GM18867 (cell line): ENCODE results near the gene IGF2BP2.
"Not testable (repeated sequence)": the region's sequence is repeated elsewhere in the genome, so short reads cannot be mapped to it uniquely, and the experiment has no call there.

ENCODE experiments used
- ATAC-seq: cut with Tn5 transposase; IDR thresholded peaks from one replicate; pipeline ENCODE4 v1.9.1; 2021; ENCODE audit warnings: mild to moderate bottlenecking, moderate library complexity; ENCODE audit not compliant: unreplicated experiment

The IGF2BP2 gene

GRCh38 chr3:185825006-185825638, at the start of gene IGF2BP2:
Gene IGF2BP2 (minus strand): TSS chr3:185825042. CDS start chr3:185824960, 82 bp downstream.
- ATAC-seq = peak; percentile 79

DNA sequence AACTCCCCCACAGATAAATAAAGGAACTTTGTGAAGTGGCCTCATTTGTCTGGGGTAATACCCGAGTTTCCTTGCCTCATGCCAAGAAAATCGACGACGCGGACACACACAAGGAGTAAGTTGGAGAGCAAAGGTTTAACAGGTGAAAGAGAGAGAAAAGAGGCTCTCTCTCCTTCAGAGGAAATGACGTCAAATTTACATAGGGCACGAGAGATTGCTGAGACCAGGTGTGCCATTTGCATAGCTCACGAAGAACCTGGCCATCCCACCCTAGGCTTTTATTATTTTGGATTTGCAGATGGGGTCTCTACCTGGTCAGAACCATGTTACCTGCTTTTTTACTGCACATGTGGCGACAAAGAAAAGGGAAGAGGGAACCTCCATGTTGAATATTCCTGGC, 49.3 kb upstream of the IGF2BP2 start:
- no peak for ATAC-seq

- ATAC-seq = no peak
These were observed 42.8 kb upstream of the IGF2BP2 start for GRCh38 chr3:185867650-185868049.

DNA sequence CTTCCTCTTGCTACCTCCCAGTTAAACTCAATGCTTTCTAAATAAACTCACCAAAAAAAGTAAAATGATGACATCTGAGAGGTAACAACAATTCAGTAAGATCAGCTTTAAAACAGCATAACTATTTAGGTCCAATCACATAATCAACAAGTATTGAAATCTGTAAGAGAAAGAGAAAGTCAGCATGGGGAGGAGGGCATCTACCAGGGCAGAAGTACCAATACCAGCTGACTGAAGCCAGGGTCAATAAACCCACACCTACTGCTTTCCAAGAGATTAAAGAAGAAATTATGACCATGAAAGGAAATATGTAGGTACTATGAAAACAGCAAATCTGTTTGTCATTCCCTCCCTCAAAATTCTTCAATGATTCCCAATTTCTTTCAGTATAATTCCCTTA, 42.2 kb upstream of the IGF2BP2 start:
- no peak for ATAC-seq

- no peak for ATAC-seq
These were observed 41.7 kb upstream of the IGF2BP2 start for GRCh38 chr3:185866555-185866954.

DNA sequence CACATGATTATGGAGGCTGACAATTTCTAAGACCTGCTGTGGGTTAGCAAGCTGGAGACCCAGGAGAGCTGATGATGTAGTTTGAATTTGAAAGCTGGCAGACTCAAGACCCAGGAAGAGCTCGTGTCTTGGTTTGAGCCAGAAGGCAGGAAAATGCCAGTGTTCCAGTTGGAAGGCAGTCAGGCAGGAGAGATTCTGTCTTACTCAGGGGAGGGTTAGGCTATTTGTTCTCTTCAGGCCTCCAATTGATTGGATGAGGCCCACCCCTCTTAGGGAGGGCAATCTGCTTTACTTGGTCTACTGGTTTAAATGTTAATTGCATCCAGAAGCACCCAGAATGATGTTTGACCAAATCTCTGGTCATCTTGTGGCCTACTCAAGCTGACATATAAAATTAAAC, 40.4 kb upstream of the IGF2BP2 start:
- no peak for ATAC-seq

DNA sequence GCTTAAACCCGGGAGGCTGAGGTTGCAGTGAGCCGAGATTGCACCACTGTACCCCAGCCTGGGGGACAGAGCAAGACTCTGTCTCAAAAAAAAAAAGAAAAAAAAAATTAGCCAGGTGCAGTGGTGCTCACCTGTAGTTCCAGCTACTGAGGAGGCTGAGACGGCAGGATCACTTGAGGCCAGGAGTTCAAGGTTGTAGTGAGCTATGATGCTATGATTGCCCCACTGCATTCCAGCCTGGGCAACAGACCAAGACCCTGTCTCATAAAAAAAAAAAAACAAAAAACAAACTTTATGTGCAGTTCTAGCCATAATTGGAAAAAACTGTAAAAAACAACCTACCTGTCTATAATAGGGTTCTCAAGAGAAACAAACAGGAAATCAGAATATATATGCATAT, 39.9 kb upstream of the IGF2BP2 start:
- ATAC-seq = no peak

DNA sequence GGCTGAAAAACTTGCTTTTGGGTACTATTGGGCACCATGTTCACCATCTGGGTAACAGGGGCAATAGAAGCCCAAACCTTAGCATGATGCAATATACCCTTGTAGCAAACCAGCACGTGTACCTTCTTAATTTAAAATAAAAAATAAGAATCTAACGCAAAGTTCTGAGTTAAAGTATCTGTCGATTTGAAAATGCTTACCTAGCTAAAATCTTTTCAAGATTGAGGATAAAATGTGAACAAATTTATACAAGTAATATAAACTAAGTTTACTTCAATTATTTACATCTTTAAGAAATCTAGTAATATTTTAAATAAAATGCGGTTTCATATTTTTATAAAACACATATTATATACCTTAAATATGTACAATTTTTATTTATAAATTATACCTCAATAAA, 38.1 kb upstream of the IGF2BP2 start:
- ATAC-seq = no peak

DNA sequence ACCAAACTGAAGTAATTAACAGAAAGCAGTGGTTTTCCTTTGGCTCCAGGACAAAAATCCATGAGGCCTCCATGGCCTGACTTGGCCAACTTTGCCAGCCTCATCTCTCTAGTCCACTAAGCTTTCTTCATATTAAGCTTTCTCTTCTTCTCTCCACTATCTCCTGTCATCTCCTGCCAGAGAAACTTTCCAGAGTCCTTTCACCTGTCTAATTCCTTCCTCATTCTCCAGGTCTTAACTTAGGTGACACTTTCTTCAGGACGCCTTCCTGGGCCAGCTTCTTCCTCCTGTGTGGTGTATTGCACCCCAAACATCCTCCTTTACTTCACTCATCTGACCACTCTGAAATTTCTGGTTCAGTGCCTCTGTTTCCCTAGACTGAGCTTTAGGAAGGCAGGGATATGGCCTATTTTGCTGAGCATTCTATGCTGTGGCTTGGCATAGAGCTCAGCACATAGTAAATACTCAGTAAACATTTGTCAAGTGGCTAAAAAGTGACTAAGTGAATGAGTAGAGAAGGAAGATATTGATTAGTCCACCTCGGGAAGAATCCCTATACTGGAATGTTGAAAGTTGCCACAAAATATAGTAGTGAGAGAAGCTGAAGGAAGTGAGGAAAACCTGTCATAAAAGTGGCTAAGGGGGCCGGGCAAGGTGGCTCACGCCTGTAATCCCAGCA, 34.6 kb upstream of the IGF2BP2 start:
- no peak for ATAC-seq

GRCh38 chr3:185858502-185859225, 33.8 kb upstream of the IGF2BP2 start:
- no peak for ATAC-seq

- no peak for ATAC-seq
These were observed 32.4 kb upstream of the IGF2BP2 start for GRCh38 chr3:185857208-185857607.

- ATAC-seq = no peak
These were observed 31.8 kb upstream of the IGF2BP2 start for GRCh38 chr3:185856652-185857051.

DNA sequence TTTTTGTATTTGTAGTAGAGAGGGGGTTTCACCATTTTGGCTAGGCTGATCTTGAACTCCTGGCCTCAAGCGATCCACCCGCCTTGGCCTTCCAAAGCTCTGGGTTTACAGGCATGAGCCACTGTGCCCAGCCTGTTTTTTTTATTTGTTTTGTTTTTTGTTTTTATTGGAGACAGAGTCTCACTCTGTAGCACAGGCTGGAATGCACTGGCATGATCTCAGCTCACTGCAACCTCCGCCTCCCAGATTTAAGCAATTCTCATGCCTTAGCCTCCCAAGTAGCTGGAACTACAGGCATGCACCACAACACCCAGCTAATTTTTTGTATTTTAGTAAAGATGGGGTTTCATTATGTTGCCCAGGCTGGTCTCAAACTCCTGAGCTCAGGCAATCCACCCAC, 28.9 kb upstream of the IGF2BP2 start:
- not testable (repeated sequence) for ATAC-seq

GRCh38 chr3:185852635-185853034, 27.8 kb upstream of the IGF2BP2 start:
- no peak for ATAC-seq

DNA sequence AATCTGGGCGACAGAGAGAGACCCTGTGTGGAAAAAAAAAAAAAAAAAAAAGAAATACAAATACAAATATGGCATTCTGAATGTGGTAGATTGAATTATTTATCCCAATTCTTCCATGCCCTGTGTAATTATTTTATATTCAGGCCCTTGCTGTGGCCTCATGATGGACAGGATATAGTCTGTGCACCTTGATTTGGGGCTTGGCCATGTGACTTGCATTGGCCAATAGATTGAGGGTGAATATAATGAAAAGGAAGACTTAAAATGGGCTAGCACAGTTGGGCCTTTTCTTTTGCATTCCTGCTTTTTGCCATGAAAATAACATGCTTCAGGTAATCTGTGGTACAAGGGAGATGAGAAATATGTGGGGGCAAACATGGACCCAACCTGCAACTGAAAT, 27.1 kb upstream of the IGF2BP2 start:
- ATAC-seq = no peak

GRCh38 chr3:185851046-185851445, 26.2 kb upstream of the IGF2BP2 start:
- ATAC-seq = no peak

- no peak for ATAC-seq
These were observed 22.7 kb upstream of the IGF2BP2 start for GRCh38 chr3:185847506-185847905.

DNA sequence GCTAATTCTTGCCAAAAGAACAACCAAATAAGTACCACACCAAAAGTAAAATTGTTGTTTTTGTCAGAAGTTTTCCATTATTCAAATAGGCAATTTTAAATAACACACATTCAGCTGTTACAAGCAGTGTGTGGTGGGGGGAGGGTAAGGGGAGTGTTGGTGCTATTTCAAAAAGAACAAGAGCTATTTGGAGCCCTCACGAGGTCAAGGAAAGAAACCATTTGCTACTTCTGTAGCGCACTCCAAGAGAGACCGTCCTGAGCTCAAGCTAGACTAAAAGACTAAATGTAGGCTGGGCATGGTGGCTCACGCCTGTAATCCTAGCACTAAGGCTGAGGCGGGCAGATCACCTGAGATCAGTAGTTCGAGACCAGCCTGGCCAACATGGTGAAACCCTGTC, 21.2 kb upstream of the IGF2BP2 start:
- ATAC-seq = no peak

- ATAC-seq = no peak
These were observed 19.2 kb upstream of the IGF2BP2 start for GRCh38 chr3:185844051-185844450.

GRCh38 chr3:185843635-185844034, 18.8 kb upstream of the IGF2BP2 start:
- ATAC-seq = no peak

- ATAC-seq = no peak
These were observed 18.3 kb upstream of the IGF2BP2 start for GRCh38 chr3:185843126-185843525.

GRCh38 chr3:185842241-185842640, 17.4 kb upstream of the IGF2BP2 start:
- ATAC-seq = no peak
